Mesothelial cell of epicardium (in vitro differentiated cells): ENCODE results near the gene FAM204A. TPM values are rescaled to one million over a fixed set of nuclear protein-coding genes. Genes with fewer than 3 reads are reported as not detected.

Source experiments
- DNase-seq, 2 experiments: peaks; one replicate each; pipeline ENCODE4 v3.0.0; 2021; ENCODE audit warnings: low spot score in 2 of 2; ENCODE audit not compliant: unreplicated experiment in 2 of 2
- H3K27ac Mint-ChIP-seq: 2 replicates; pipeline ENCODE4 v1.8.0; 2021; ENCODE audit warnings: mixed read lengths
- H3K27me3 Mint-ChIP-seq: 2 replicates; pipeline ENCODE4 v1.8.0; 2021; ENCODE audit warnings: low read depth, mixed read lengths
- H3K36me3 Mint-ChIP-seq: 2 replicates; pipeline ENCODE4 v1.8.0; 2021; ENCODE audit warnings: mixed read lengths
- H3K4me1 Mint-ChIP-seq: 2 replicates; pipeline ENCODE4 v1.8.0; 2021; ENCODE audit warnings: mixed read lengths
- H3K4me3 Mint-ChIP-seq: 2 replicates; pipeline ENCODE4 v1.8.0; 2021; ENCODE audit warnings: mild to moderate bottlenecking, moderate library complexity, mixed read lengths
- H3K9me3 Mint-ChIP-seq: 2 replicates; pipeline ENCODE4 v1.8.0; 2021; ENCODE audit warnings: mixed read lengths
- CTCF ChIP-seq: fragments of 200-600 bp; sonication (generic); IDR thresholded peaks from one replicate; pipeline ENCODE4 v1.5.0; 2021; ENCODE audit warnings: antibody characterized with exemption; ENCODE audit not compliant: unreplicated experiment
- total RNA-seq: library from RNA; stranded (reverse); gene quantifications from 3 replicates; pipeline ENCODE4 v1.2.1, GENCODE V29; 2021

FAM204A gene
- total RNA-seq, 1 donor from 2014 or later = 54.6 TPM

DNA sequence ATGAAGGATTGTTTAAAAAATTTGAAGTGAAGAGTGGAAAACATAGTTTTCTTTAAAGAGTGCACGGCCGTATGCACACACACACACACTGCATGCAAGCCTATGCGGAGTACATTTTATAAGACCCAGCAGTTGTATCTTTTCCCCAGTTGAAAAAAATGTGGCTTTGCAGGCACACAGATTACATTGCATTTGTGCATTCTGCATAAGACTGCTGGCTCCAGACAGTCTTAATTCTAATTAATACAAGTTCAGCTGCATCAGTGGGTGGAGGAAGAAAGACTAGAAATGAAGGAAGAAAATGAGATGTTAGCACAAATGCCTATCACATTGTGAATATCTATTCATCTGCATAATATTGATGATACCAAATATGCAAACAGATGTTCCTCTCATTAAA is 79.6 kb downstream of the FAM204A start:
- H3K27me3 Mint-ChIP-seq = peaks cover 77% of the 10 kb centered on the region
- DNase-seq = no peak
- H3K9me3 Mint-ChIP-seq = no peaks in the 10 kb centered on the region
- H3K27ac Mint-ChIP-seq = no peak overlapping the region
- no peak for TF ChIP-seq CTCF
- H3K4me1 Mint-ChIP-seq = no peaks in the 10 kb centered on the region
- no peak overlapping the region for H3K4me3 Mint-ChIP-seq
- no peaks in the 10 kb centered on the region for H3K36me3 Mint-ChIP-seq

- Mint-ChIP-seq H3K4me1 (peaks cover 21% of the 10 kb centered on the region), H3K9me3 (no peaks in the 10 kb centered on the region), H3K27ac (no peak overlapping the region), H3K4me3 (no peak overlapping the region), H3K27me3 (peaks cover 99% of the 10 kb centered on the region), H3K36me3 (no peaks in the 10 kb centered on the region)
- peak; percentile 53 to 71 for DNase-seq
- TF ChIP-seq CTCF = peak; percentile 71
Measured at GRCh38 chr10:118259288-118259906, 82.7 kb downstream of the FAM204A start.

DNA sequence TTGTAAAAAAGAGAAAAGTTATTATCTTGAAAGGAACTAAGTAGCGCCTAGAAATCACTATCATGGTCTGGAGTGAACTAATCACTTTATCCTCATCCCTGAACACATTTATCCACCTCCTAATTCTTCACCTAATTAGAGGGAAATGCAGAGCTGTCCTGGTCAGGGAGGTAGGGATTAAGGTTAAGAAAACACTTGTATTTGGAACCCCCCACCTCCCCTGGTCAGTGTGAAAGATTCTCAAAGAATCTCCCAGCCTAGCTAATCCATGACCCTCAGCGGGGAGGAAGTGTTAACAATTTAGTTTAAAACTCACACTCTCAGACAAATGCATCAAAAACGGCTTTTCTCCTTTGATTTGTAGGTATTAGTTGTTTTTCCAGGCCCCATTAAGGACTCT is 83.8 kb downstream of the FAM204A start:
- no peak overlapping the region for H3K4me3 Mint-ChIP-seq
- H3K27me3 Mint-ChIP-seq = peaks cover 98% of the 10 kb centered on the region
- H3K36me3 Mint-ChIP-seq = no peaks in the 10 kb centered on the region
- H3K9me3 Mint-ChIP-seq = no peaks in the 10 kb centered on the region
- no peak for TF ChIP-seq CTCF
- H3K4me1 Mint-ChIP-seq = peaks cover 21% of the 10 kb centered on the region
- DNase-seq = peak in 1 of 2 experiments; percentile 1
- no peak overlapping the region for H3K27ac Mint-ChIP-seq

DNA sequence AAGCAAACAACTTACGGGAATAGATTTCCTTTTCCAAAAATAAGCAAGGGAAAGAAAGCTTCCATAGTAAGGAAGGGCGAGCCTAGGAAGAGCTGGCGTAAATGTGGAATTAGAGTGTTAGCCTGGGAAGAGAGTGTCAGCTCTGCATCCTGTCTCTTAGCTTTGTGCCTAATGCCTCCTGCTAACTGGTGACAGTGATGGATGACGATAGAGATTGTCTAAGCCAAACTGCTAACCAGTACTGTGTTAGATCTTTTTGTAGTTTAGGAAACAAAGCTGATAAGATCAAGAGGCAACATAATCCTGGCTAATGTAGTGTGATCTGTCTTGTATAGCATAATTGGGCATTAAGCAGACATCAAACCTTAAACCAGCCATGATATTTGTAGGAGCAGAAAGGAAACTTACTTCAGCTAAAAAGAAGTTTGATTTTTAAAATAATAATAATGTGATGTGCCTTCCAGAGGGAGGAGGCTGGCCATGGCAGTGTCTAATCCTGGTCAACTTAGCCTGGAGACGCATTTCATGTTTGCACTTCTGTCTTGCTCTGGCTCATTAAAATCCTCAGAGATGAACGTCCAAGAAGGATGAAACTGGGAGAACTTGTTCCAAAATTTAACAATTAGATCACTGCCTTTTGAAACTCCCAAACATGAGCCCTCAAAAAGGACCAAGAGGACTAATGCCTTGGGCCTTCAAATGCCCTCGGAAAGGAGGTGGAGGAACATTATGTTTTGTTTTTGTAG is 85.1 kb downstream of the FAM204A start:
- Mint-ChIP-seq H3K27ac (no peak overlapping the region), H3K27me3 (peaks cover 91% of the 10 kb centered on the region), H3K36me3 (no peaks in the 10 kb centered on the region), H3K4me3 (no peak overlapping the region), H3K9me3 (no peaks in the 10 kb centered on the region), H3K4me1 (peaks cover 21% of the 10 kb centered on the region)
- no peak for TF ChIP-seq CTCF
- no peak for DNase-seq

DNA sequence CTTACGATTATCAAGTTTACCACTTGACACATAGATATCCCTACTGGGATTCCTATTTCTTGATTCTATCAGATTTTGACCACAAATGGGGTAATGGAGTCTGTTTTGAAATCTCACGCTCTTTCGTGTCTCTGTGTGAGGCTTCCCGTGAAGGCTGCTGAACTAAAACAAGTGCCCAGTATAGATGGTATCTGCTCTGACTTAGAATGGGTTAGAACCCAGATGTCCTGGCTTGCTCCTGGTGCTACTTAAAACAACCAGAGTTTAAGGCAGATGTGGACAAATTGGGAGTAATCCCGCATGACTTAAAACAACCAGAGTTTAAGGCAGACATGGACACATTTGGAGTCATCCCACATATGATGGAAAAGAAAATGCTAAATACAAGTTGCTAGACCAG is 85.9 kb downstream of the FAM204A start:
- no peaks in the 10 kb centered on the region for H3K36me3 Mint-ChIP-seq
- H3K4me3 Mint-ChIP-seq = no peak overlapping the region
- TF ChIP-seq CTCF = no peak
- no peaks in the 10 kb centered on the region for H3K9me3 Mint-ChIP-seq
- DNase-seq = no peak
- H3K4me1 Mint-ChIP-seq = peaks cover 21% of the 10 kb centered on the region
- H3K27me3 Mint-ChIP-seq = peaks cover 91% of the 10 kb centered on the region
- no peak overlapping the region for H3K27ac Mint-ChIP-seq
